ENCODE results near the gene RNLS.

Gene RNLS

DNA sequence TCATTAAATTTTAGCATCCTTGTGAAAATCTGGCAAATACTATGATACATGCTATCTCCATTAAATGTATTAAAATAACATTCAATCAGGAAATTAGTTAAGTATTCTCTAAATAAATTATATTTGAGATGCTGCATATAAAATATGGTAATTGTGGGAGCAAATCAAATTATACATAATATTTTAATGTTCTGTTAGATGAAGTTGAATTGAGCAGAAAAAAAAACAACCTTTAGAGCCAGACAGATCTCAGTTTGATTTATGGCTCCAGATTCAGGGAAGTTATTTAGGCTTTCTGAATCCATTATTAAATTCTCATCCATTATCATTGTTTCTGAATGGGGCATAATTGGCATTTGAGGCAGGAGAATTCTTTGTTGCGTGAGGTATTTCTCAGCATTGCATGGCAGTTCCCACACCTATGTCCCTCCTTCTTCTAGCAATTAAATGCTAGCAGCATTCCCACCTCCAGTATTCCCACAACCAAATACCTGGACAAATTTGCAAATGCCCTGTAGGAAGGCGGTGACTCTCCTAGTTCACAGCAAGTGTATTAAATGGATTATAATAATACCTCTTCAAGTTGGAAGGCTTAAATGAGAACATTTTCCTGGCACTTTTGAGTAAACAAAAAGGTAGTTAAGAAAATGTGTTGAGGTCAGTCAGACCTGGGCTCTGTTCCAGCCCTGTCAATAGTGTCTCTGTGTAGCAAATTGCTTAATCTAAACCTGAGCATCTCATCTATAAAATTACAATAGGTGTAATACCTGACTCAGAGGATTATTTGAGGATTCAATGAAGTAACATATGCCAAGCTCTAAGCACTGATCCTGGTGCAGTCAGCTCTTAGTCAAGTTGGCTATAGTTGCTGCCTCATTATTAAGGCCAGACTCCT lies 108.9 kb downstream of the RNLS start:
- DNase-seq, result peak; percentile 64 to 90

GRCh38 chr10:88472540-88472939 lies 110.6 kb downstream of the RNLS start:
- no peak for DNase-seq

DNA sequence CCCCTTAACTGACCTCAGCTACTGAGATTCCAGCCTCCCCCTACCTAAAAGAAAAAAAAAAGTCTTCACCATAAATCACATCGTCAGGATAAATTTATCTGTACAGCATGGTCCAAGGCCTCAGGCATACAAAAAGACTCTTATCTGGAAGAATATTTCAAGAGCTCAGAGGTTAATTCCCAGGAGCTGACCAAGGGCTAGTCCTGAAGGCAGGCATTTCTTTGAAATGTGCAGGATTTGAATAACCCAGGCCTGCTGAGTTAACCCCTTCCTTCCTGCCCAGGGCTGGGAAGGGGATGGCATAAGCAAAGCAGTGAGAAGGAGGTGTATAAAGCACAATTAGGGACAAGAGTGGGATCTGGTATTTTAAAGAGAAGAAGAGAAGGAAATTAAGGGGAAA lies 111.2 kb downstream of the RNLS start:
- no peak for DNase-seq

GRCh38 chr10:88467835-88468485 lies 115.2 kb downstream of the RNLS start:
- DNase-seq, result no peak

GRCh38 chr10:88466786-88467185 lies 116.3 kb downstream of the RNLS start:
- DNase-seq, result no peak

- no peak for DNase-seq
These were observed 117.4 kb downstream of the RNLS start for GRCh38 chr10:88465765-88466164.

DNA sequence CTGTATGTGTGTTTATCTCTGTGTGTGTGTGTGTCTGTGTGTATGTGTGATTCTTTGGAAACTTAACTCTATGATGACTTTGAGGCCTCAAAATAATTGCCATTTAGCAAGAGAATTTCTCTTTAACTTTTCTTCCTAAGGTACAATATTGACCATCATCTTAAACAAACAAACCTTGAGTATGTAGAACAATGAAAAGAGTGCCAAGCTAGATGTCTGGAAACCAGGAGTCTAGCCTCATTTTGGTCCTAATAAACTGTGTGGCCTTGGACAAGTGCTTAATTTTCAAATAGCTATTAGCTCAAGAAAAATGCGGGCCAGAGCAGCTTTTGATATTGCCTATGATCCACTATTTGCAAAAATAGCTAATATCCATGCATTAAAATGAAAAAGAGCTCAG lies 119.3 kb downstream of the RNLS start:
- no peak for DNase-seq

DNA sequence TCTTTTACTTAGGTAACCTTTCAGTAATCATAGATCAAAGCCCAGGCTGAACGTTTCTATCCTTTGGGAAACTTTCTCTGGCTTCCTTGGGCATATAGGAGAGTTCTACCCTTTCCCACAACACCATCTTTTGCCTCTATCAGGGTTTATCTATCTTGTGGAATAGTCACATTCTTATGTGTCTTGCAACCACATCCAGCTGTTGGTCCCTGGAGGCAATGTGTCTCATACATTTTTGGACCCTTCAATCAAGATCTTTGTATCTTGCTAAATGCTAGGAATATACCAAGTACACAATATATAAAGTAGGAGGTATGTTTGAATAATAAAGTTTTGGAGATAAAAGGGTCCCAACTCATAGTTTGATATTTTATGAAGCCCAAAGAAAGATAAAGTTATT lies 121.7 kb downstream of the RNLS start:
- no peak for DNase-seq

DNA sequence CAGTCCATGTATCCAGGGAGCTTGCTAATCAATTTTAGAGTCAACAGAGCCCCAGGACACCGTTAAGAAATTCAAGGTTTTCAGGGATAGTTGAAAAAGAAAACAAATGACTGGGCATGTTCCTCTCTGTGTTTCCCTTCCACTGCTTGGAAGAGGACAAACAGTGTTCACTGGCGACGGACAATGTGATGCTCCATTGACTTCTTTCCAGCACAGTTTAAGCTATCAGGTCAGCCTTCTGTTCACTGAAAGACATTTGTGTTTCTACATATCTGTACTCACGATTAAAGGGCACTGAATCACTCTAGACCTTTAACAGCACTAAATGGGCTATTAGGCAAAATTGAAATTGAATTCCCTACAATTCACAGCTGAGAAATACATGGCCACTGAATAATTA lies 123.6 kb downstream of the RNLS start:
- no peak for DNase-seq

DNA sequence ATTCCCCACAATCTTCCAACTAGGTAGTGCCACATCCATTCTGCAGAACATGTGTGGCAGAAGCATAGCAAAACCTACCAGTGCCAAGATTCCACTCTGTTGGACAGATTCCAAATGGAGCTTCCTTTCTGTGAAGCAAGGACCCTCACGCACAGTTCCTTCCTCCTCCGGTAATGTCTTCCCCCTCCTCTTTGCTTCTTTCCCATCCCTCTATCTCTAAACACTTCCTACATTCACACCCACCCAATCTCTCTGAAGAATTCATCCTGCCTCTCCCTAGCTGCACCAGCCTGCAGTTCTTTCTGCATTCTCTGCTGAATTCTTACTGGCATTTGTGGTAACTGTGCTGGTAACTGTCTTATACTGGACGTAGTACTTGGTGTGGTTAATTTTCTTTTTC lies 124.9 kb downstream of the RNLS start:
- no peak for DNase-seq

DNA sequence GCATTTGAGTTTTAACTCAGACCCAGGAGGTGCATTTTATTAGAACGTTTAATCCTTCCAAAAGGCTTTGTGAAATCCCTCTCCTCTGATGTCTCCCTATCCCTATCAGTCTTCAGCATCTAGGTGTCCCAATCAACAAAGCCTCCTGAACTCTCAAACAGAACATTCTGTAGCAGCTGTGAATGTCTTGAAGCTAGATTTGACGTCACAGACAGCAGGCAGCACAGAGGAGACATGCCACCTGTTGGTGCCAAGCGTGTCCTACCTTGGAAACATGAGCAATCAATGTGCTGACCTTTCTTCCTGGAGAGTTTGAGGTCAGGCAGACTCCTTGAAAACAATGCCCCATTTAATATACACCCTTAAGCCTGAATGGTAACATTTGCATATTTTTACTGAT lies 125.5 kb downstream of the RNLS start:
- DNase-seq, result no peak

- no peak for DNase-seq
These were observed 126.4 kb downstream of the RNLS start for GRCh38 chr10:88456730-88457129.

DNA sequence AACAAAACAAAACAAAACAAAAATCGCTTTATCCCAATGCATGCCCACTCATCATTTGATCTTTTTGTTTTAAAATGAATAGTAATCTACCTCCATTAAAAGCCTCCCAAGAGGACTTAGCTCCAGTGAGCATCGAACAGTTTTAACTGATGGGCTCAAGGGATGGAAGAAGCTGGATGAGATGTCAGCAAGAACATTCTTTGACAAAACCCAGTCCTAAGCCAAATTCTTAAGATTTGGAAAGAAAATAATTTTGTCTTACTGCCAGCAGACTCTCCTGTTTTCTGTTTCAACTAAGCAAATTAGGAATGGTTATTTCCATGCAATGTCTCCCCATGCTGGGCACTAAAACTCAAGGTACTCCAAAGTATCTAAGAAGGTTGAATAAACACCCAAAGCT lies 127.3 kb downstream of the RNLS start:
- no peak for DNase-seq

DNA sequence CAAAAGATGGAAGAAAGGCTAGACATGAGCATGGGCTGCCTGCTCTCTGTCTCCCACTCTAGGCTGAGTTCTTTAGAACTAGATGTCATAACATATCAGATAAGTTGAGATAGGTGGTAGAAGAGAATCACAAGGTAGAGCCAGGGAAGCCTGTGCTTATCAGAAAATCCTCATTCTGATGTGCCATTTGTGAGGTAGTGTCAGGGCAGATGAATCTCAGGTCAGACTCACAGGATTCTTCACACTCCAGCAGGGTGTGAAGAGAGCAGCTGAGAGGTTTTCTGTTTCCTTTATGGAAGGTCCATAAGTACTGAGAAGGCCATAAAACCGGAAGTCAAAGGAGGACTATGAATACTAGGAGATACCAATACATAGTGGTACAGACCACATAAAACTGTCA lies 132.9 kb downstream of the RNLS start:
- no peak for DNase-seq

GRCh38 chr10:88442716-88443115 lies 140.4 kb downstream of the RNLS start:
- DNase-seq, result no peak

- no peak for DNase-seq
These were observed 142.6 kb downstream of the RNLS start for GRCh38 chr10:88440541-88440940.

GRCh38 chr10:88439932-88440331 lies 143.2 kb downstream of the RNLS start:
- no peak for DNase-seq

DNA sequence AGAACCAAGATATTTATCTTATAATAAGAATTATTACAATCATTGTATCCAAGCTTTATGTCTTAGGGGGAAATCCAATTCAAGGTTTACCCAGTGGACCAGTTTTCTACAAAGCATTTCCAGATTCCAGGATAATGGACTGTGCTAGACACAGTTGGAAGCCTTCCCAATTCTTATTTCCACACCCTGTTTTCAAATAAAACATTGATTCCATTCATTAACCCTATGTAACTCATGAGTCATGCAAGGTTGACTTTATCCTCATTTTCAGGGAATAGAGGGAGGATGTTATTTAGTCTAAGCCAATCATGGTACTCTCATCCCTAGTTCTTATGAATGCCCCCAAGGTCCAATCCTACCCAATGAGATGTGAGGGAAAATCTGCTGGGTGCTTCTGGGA lies 145.7 kb downstream of the RNLS start:
- DNase-seq, result no peak

- no peak for DNase-seq
These were observed 149.4 kb downstream of the RNLS start for GRCh38 chr10:88433565-88434186.

DNA sequence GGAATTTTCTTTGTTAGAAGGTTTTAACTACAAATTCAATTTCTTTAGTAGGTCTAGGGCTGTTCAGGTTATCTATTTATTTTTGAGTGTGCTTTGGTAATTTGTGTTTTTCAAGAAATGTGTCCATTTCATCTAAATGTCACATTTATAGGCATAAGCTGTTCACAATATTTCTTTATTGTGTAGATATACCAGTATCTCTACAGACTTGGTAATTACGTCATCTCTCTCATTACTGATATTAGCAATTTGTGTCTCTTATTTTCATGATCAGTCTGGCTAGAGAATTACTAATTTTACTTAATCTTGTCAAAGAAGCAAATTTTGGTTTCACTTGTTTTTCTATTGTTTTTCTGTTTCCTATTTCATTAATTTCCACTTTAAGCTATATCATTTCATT lies 152.0 kb downstream of the RNLS start:
- no peak for DNase-seq

- no peak for DNase-seq
These were observed 154.1 kb downstream of the RNLS start for GRCh38 chr10:88428976-88429375.

DNA sequence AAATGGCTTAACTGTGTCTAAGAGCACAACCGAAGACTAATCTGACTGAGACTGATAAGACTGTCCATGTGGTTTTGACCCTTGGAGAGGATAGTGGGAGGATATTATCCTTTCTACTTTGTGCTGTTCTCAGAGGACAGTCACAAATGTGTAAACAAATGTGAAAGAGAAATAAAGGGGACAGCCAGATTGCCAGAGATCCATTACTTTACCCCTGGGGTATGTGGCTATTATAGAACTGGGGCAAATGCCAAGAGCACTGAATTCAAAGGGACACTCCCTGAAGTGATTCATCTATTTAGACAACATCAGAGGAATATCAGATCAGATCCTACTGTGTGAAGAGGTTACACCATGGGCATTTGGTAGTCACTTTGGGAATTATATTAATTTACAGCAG lies 154.7 kb downstream of the RNLS start:
- DNase-seq, result peak; percentile 12 to 60

GRCh38 chr10:88427024-88427423 lies 156.1 kb downstream of the RNLS start:
- no peak for DNase-seq

DNA sequence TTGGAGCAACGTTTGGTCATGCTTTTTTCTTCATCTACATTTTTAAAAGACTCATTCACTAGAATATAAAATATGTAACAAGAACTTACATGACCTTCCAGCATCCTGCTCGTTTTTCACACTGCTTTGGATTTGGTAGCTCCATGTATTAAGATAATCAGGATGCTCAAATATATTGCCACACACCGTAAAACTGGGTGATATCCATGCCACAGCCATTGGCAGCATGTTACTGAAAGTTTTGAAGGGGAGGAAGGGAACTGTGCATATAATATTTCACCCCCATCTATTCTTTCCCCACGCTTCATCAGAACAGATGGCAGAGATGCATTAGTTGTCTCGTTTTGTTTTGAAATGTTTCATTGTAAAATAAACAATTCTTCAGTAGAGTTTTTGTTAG lies 158.2 kb downstream of the RNLS start:
- no peak for DNase-seq
